GM23338 (cell line): ENCODE data around the gene CFAP77. TPM values are rescaled to one million over a fixed set of nuclear protein-coding genes. Genes with fewer than 3 reads are reported as not detected.

Source experiments
- ATAC-seq: fragments of 200-7000 bp; cut with Tn5 transposase; 3 replicates; pipeline ENCODE4 v1.9.1; 2020
- DNase-seq: peaks from one replicate; pipeline ENCODE4 v3.0.0-alpha.2; 2015; ENCODE audit warnings: low spot score
- H2AFZ ChIP-seq: fragments of 200-600 bp; sonication (generic); 2 replicates; pipeline ENCODE4 v1.8.0; 2016; ENCODE audit warnings: antibody characterized with exemption, mild to moderate bottlenecking, moderate library complexity
- H3F3A ChIP-seq: fragments of 200-600 bp; sonication (generic); replicated peaks from 2 replicates; pipeline ENCODE4 v1.8.0; 2017; ENCODE audit warnings: antibody characterized with exemption, mixed run types, low read depth
- H3K27ac ChIP-seq: fragments of 200-600 bp; sonication (generic); 2 replicates; pipeline ENCODE4 v1.6.1; 2016; ENCODE audit warnings: low read depth
- H3K27me3 ChIP-seq: fragments of 200-600 bp; sonication (generic); 2 replicates; pipeline ENCODE4 v1.8.0; 2016; ENCODE audit warnings: mild to moderate bottlenecking, mixed run types, moderate library complexity; ENCODE audit not compliant: insufficient read depth
- H3K36me3 ChIP-seq: fragments of 200-600 bp; sonication (generic); 2 replicates; pipeline ENCODE4 v1.8.0; 2016; ENCODE audit warnings: mild to moderate bottlenecking; ENCODE audit not compliant: insufficient read depth
- H3K4me1 ChIP-seq: fragments of 200-600 bp; sonication (generic); 2 replicates; pipeline ENCODE4 v1.8.0; 2016; ENCODE audit warnings: mild to moderate bottlenecking, moderate library complexity; ENCODE audit not compliant: insufficient read depth
- H3K4me2 ChIP-seq: fragments of 200-600 bp; sonication (generic); 2 replicates; pipeline ENCODE4 v1.7.1; 2017; ENCODE audit warnings: mixed run types
- H3K4me3 ChIP-seq: fragments of 200-600 bp; sonication (generic); 2 replicates; pipeline ENCODE4 v1.6.1; 2016; ENCODE audit warnings: mixed run types
- H3K79me2 ChIP-seq: fragments of 200-600 bp; sonication (generic); replicated peaks from 2 replicates; pipeline ENCODE4 v1.8.0; 2017; ENCODE audit warnings: mild to moderate bottlenecking; ENCODE audit not compliant: insufficient read depth
- H3K9me2 ChIP-seq: fragments of 200-600 bp; sonication (generic); 2 replicates; pipeline ENCODE4 v1.8.0; 2017; ENCODE audit not compliant: insufficient read depth
- H4K20me1 ChIP-seq: fragments of 200-600 bp; sonication (generic); replicated peaks from 2 replicates; pipeline ENCODE4 v1.8.0; 2017; ENCODE audit warnings: mild to moderate bottlenecking; ENCODE audit not compliant: insufficient read depth
- H3K27ac Mint-ChIP-seq: 2 replicates; pipeline ENCODE4 v1.8.0; 2020; ENCODE audit warnings: inconsistent platforms, mild to moderate bottlenecking, moderate library complexity, mixed read lengths
- H3K27me3 Mint-ChIP-seq: 3 replicates; pipeline ENCODE4 v1.8.0; 2022; ENCODE audit warnings: low read depth, mild to moderate bottlenecking, moderate library complexity, mixed read lengths, inconsistent platforms; ENCODE audit not compliant: insufficient read depth, poor library complexity
- H3K36me3 Mint-ChIP-seq: 3 replicates; pipeline ENCODE4 v1.8.0; 2021; ENCODE audit warnings: low read depth, mild to moderate bottlenecking, inconsistent platforms, moderate library complexity, mixed read lengths
- H3K4me1 Mint-ChIP-seq: 3 replicates; pipeline ENCODE4 v1.8.0; 2020; ENCODE audit warnings: mild to moderate bottlenecking, inconsistent platforms, mixed read lengths
- H3K4me3 Mint-ChIP-seq: 3 replicates; pipeline ENCODE4 v1.8.0; 2021; ENCODE audit warnings: moderate library complexity, mild to moderate bottlenecking, inconsistent platforms, mixed read lengths
- H3K9me3 Mint-ChIP-seq: 3 replicates; pipeline ENCODE4 v1.8.0; 2020; ENCODE audit warnings: moderate library complexity, mild to moderate bottlenecking, inconsistent platforms, mixed read lengths
- JUNB ChIP-seq: IDR thresholded peaks from one replicate; pipeline ENCODE4 v1.6.1; 2016; ENCODE audit warnings: antibody characterized with exemption; ENCODE audit not compliant: unreplicated experiment
- POLR2AphosphoS5 ChIP-seq: IDR thresholded peaks from 2 replicates; pipeline ENCODE4 v1.6.1; 2016; ENCODE audit warnings: antibody characterized with exemption, low read depth
- STAT1 ChIP-seq: IDR thresholded peaks from one replicate; pipeline ENCODE4 v1.6.1; 2016; ENCODE audit warnings: antibody characterized with exemption; ENCODE audit not compliant: unreplicated experiment
- ZNF114 ChIP-seq: fragments of 250-450 bp; sonication (Bioruptor Pico); IDR thresholded peaks from 2 replicates; pipeline ENCODE4 v1.5.0; 2020; ENCODE audit warnings: mild to moderate bottlenecking, moderate library complexity
- ZNF331 ChIP-seq: fragments of 250-450 bp; sonication (Bioruptor Pico); IDR thresholded peaks from 2 replicates; pipeline ENCODE4 v1.5.0; 2020; ENCODE audit warnings: low read depth, mild to moderate bottlenecking, moderate library complexity
- polyA plus RNA-seq: library from polyadenylated mRNA; unstranded; fragments of >200 nt; fragmentation: Nextera tagmentation; extraction: Ambion mirVana; gene quantifications from 2 replicates; pipeline ENCODE4 v1.2.1, GENCODE V29; 2016
- total RNA-seq: library from RNA; depleted of rRNA; stranded (reverse); fragments of >200 nt; shearing (Covaris generic); gene quantifications from 2 replicates; pipeline ENCODE4 v1.2.3, GENCODE V29; 2014
- TF ChIP-seq, protein P1 (sequence below): IDR thresholded peaks from 2 replicates; pipeline ENCODE4 v1.6.1; 2016; ENCODE audit warnings: antibody characterized with exemption
- TF ChIP-seq, protein P2 (sequence below), 2 experiments: fragments of 200-600 bp in 1 of 2; sonication (generic) in 1 of 2; conservative IDR thresholded peaks; 2 replicates each; pipeline versions ENCODE4 v1.5.1 to v1.6.1; 2016 to 2017; ENCODE audit warnings: antibody characterized with exemption in 2 of 2, low read depth in 2 of 2, mild to moderate bottlenecking in 2 of 2, moderate library complexity in 1 of 2
- TF ChIP-seq, protein P3 (sequence below): fragments of 250-450 bp; sonication (Bioruptor Pico); IDR thresholded peaks from 2 replicates; pipeline ENCODE4 v1.5.0; 2020; ENCODE audit warnings: mild to moderate bottlenecking, moderate library complexity

CFAP77 gene
- total and polyA plus RNA-seq, 2 experiments from 2014 or later: 0.97 to 1.3 TPM

DNA sequence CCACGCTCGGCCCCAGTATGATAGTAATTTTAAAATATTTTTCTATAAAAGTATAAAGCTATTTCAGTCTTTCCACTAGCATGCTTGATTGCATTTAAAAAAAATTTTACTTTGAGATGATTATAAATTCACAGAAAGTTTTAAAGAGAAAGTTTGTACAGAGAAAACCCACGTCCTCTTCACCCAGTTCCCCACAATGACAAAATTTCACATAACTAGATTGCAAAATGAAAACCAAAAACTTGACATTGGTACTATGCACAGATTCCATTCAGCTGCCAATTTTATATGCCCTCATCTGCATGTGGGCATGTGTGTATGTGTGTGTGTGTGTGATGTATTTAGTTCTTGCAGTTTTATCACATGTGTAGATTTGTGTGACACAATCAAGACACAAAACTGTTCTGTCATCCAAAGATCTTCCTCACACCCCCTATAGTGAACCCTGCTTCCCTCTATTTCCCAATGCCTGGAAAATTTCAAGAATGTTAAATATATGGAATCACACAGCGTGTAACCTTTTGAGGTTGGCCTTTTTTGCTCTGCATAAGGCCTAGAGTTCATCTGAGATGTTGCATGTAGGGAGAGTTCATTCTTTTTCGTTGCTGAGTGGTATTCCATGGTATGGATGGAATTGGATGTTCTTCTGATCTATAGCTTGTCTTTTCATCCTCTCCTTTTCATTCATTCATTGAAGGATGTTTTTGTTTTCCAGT lies 115.5 kb downstream of the CFAP77 start:
- H3K9me3 Mint-ChIP-seq: peaks cover 6% of the 10 kb centered on the region; the same call in 2 of the 3 replicates
- TF ChIP-seq ZNF114 (CRISPR knock-in tag) (no peak), JUNB (no peak), STAT1 (no peak), POLR2AphosphoS5 (no peak)
- TF ChIP-seq, protein P1, sequence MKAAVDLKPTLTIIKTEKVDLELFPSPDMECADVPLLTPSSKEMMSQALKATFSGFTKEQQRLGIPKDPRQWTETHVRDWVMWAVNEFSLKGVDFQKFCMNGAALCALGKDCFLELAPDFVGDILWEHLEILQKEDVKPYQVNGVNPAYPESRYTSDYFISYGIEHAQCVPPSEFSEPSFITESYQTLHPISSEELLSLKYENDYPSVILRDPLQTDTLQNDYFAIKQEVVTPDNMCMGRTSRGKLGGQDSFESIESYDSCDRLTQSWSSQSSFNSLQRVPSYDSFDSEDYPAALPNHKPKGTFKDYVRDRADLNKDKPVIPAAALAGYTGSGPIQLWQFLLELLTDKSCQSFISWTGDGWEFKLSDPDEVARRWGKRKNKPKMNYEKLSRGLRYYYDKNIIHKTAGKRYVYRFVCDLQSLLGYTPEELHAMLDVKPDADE: no peak
- TF ChIP-seq, protein P2, sequence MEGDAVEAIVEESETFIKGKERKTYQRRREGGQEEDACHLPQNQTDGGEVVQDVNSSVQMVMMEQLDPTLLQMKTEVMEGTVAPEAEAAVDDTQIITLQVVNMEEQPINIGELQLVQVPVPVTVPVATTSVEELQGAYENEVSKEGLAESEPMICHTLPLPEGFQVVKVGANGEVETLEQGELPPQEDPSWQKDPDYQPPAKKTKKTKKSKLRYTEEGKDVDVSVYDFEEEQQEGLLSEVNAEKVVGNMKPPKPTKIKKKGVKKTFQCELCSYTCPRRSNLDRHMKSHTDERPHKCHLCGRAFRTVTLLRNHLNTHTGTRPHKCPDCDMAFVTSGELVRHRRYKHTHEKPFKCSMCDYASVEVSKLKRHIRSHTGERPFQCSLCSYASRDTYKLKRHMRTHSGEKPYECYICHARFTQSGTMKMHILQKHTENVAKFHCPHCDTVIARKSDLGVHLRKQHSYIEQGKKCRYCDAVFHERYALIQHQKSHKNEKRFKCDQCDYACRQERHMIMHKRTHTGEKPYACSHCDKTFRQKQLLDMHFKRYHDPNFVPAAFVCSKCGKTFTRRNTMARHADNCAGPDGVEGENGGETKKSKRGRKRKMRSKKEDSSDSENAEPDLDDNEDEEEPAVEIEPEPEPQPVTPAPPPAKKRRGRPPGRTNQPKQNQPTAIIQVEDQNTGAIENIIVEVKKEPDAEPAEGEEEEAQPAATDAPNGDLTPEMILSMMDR (conservative IDR thresholded peaks at IDR 0.05; ENCODE audit: low read depth in 2 of 2): no peak
- H3K9me2 ChIP-seq: no peaks in the 10 kb centered on the region

DNA sequence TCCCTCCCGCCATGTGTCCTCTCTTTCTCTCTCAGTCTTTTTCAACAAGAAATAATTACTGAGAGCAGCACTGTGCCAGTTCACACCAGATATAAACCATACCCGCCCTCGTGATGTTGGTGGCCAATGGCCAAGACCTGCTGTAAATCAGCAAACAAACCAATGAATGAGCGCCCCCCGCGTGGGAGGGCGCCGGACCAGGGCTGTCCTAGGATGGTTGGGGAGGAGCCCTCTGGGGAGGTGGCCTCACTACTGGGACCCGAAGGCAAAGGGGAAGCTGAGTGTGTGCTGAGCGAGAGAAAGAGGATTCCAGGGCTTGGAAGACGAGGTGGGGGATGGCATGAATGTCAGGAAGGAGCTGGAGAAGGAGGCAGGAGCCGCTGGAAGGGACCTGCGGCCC lies 121.2 kb downstream of the CFAP77 start:
- peaks cover 10% of the 10 kb centered on the region for H3K27me3 Mint-ChIP-seq

More for the DNA sequence above, 115.5 kb downstream of the CFAP77 start:
- no peak overlapping the region for H3K4me3 ChIP-seq
- H3K27me3 Mint-ChIP-seq: peaks cover 9% of the 10 kb centered on the region
- H3K4me1 ChIP-seq: no peaks in the 10 kb centered on the region
- H3K36me3 Mint-ChIP-seq: no peaks in the 10 kb centered on the region
- H3K36me3 ChIP-seq: no peaks in the 10 kb centered on the region
- H3K27ac Mint-ChIP-seq: no peak overlapping the region
- H3K27ac ChIP-seq: no peak overlapping the region
- no peaks in the 10 kb centered on the region for H3K4me1 Mint-ChIP-seq
- ATAC-seq: no peak
- no peaks in the 10 kb centered on the region for H3K79me2 ChIP-seq
- H3K27me3 ChIP-seq: no peaks in the 10 kb centered on the region
- no peaks in the 10 kb centered on the region for H4K20me1 ChIP-seq
- no peaks in the 10 kb centered on the region for H3F3A ChIP-seq
- no peak overlapping the region for H2AFZ ChIP-seq
- H3K4me3 Mint-ChIP-seq: no peak overlapping the region
- no peak for DNase-seq
- H3K4me2 ChIP-seq: no peak overlapping the region

More for the DNA sequence above, 121.2 kb downstream of the CFAP77 start:
- peaks cover 23% of the 10 kb centered on the region for H3K9me3 Mint-ChIP-seq
- H3K4me1 Mint-ChIP-seq: peaks cover 4% of the 10 kb centered on the region; the same call in 2 of the 3 replicates
- no peaks in the 10 kb centered on the region for H3K36me3 ChIP-seq
- peaks cover 5% of the 10 kb centered on the region; the same call in 2 of the 3 replicates for H3K36me3 Mint-ChIP-seq
- H3K79me2 ChIP-seq: no peaks in the 10 kb centered on the region
- ATAC-seq: peak; percentile 96
- no peaks in the 10 kb centered on the region for H3F3A ChIP-seq
- no peak overlapping the region for H3K4me2 ChIP-seq
- no peak overlapping the region for H3K27ac ChIP-seq
- TF ChIP-seq ZNF331 (CRISPR knock-in tag): no peak
- TF ChIP-seq, protein P3, sequence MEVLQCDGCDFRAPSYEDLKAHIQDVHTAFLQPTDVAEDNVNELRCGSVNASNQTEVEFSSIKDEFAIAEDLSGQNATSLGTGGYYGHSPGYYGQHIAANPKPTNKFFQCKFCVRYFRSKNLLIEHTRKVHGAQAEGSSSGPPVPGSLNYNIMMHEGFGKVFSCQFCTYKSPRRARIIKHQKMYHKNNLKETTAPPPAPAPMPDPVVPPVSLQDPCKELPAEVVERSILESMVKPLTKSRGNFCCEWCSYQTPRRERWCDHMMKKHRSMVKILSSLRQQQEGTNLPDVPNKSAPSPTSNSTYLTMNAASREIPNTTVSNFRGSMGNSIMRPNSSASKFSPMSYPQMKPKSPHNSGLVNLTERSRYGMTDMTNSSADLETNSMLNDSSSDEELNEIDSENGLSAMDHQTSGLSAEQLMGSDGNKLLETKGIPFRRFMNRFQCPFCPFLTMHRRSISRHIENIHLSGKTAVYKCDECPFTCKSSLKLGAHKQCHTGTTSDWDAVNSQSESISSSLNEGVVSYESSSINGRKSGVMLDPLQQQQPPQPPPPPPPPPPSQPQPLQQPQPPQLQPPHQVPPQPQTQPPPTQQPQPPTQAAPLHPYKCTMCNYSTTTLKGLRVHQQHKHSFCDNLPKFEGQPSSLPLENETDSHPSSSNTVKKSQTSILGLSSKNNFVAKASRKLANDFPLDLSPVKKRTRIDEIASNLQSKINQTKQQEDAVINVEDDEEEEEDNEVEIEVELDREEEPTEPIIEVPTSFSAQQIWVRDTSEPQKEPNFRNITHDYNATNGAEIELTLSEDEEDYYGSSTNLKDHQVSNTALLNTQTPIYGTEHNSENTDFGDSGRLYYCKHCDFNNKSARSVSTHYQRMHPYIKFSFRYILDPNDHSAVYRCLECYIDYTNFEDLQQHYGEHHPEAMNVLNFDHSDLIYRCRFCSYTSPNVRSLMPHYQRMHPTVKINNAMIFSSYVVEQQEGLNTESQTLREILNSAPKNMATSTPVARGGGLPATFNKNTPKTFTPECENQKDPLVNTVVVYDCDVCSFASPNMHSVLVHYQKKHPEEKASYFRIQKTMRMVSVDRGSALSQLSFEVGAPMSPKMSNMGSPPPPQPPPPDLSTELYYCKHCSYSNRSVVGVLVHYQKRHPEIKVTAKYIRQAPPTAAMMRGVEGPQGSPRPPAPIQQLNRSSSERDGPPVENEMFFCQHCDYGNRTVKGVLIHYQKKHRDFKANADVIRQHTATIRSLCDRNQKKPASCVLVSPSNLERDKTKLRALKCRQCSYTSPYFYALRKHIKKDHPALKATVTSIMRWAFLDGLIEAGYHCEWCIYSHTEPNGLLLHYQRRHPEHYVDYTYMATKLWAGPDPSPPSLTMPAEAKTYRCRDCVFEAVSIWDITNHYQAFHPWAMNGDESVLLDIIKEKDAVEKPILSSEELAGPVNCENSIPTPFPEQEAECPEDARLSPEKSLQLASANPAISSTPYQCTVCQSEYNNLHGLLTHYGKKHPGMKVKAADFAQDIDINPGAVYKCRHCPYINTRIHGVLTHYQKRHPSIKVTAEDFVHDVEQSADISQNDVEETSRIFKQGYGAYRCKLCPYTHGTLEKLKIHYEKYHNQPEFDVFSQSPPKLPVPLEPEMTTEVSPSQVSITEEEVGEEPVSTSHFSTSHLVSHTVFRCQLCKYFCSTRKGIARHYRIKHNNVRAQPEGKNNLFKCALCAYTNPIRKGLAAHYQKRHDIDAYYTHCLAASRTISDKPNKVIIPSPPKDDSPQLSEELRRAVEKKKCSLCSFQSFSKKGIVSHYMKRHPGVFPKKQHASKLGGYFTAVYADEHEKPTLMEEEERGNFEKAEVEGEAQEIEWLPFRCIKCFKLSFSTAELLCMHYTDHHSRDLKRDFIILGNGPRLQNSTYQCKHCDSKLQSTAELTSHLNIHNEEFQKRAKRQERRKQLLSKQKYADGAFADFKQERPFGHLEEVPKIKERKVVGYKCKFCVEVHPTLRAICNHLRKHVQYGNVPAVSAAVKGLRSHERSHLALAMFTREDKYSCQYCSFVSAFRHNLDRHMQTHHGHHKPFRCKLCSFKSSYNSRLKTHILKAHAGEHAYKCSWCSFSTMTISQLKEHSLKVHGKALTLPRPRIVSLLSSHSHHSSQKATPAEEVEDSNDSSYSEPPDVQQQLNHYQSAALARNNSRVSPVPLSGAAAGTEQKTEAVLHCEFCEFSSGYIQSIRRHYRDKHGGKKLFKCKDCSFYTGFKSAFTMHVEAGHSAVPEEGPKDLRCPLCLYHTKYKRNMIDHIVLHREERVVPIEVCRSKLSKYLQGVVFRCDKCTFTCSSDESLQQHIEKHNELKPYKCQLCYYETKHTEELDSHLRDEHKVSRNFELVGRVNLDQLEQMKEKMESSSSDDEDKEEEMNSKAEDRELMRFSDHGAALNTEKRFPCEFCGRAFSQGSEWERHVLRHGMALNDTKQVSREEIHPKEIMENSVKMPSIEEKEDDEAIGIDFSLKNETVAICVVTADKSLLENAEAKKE (CRISPR knock-in tag): no peak
- no peak for TF ChIP-seq STAT1
- no peak for TF ChIP-seq POLR2AphosphoS5
- H3K27ac Mint-ChIP-seq: no peak overlapping the region
- peaks cover 12% of the 10 kb centered on the region; the same call in 1 of the 2 replicates for H3K4me1 ChIP-seq
- no peaks in the 10 kb centered on the region for H3K27me3 ChIP-seq
- 0 out of 2 replicates have a peak, but pooled peaks cover 4% of the 10 kb centered on the region for H3K9me2 ChIP-seq
- no peak overlapping the region for H3K4me3 ChIP-seq
- H2AFZ ChIP-seq: peak overlapping the region; percentile 75; the same call in 1 of the 2 replicates
- no peak overlapping the region for H3K4me3 Mint-ChIP-seq
- H4K20me1 ChIP-seq: no peaks in the 10 kb centered on the region
- DNase-seq: peak; percentile 55
